NCI-H510A (cell line): ENCODE data around the gene OR6K6.

Experiments
- DNase-seq: peaks from one replicate; lab custom pipeline; 2025; lab: John Stamatoyannopoulos, UW

OR6K6 gene, protein sequence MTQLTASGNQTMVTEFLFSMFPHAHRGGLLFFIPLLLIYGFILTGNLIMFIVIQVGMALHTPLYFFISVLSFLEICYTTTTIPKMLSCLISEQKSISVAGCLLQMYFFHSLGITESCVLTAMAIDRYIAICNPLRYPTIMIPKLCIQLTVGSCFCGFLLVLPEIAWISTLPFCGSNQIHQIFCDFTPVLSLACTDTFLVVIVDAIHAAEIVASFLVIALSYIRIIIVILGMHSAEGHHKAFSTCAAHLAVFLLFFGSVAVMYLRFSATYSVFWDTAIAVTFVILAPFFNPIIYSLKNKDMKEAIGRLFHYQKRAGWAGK

GRCh38 chr1:158754420-158754819 lies at the start of gene OR6K6:
TSS of gene OR6K6 (plus strand) at chr1:158754720. CDS start at chr1:158754888, 168 bp downstream.
- DNase-seq, result no peak

DNA sequence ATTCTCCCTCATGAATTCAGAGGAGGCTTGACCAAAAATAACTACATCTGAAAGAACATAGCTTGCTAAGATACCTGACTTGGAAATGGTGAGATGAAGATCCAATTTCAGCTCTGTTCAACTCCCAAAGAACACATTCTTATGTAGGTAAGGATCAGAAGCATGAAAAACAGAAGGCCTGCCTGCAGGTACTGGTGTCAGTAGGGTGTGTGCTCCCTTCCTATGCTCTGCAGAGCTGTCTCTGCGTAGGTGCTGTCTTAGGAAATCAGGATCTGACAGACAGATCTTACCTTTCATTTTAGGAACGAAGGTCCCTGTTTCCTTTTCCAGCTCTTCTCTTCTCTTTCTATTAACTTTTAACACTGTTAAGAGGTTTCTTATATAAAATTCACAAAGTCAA lies 48.4 kb upstream of the OR6K6 start:
- no peak for DNase-seq

DNA sequence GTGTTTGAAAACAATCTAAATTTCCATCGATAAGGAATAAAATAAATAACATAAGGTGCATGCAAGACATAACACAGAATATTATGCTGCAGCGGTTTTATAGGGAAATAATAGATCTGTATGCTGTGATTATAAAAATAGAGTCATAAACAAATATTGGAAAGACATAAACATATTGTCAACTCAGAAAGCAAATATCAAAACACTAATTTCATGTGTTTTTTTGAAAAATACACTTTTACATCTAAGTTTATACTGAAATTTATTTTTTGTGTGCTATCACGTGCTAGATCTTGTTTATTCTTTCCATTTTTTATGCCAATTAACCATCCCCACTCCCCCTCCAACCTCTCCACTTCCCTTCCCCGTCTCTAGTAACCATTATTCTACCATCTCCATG lies 43.4 kb upstream of the OR6K6 start:
- DNase-seq, result no peak

DNA sequence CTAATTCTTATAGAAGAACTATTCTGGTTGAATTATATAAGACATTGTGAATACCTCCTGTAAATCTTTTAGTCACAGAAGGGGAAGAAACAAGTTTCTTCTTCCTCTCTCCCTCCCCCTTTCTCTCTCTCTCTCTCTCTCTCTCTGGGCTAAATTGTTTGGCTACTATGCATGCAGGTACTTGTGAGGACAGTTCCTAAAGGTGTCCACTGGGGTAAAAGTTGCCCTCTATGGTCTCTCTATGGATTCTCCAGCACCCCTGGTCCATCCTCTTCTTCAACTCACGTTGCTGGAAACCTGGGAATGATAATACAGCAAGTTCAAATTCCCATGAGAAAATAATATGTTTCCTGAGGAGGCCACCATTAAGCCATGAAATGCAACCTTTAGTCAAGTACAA lies 39.8 kb upstream of the OR6K6 start:
- DNase-seq, result no peak

GRCh38 chr1:158716335-158716734 lies 38.2 kb upstream of the OR6K6 start:
- DNase-seq, result no peak

- DNase-seq, result no peak
Measured at GRCh38 chr1:158717344-158717743, 37.2 kb upstream of the OR6K6 start.

DNA sequence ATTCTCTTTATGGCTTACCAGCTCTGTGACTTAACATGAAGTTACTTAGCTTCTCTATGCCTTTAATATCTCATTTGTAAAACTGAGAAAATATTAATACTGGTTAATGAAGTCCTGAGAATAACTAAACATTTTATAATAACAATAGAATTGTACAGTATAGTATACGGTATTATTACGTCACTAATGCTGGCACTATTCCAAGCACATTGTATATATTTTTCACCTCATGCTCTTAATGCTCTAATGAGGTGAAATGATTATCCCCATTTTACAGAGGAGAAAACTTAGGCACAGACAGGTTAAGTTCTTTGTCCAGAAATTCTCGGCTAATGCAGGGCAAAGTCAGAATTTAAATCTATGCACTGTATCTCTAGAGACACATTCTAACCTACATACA lies 34.9 kb upstream of the OR6K6 start:
- no peak for DNase-seq

DNA sequence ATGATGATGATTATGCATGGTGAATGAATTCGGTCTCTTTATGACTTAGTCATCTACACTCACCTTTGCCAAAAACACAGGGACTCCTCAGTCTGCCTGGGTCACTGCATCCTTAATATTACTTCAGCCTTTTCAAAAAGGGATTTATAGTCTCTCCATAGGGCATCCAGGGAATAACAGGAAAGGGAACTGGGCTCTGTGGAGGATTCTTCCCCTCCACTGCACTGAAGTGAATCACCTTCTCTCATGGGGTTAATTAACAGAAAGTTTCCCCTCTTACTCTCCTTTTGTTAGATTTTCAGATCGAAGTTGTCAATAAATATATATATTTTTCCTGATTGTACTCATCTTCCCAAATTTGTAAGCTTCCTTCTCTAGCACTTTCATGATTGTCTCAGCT lies 33.9 kb upstream of the OR6K6 start, which contains the start of gene OR6K3:
Gene OR6K3, minus strand, starts transcription at position 101 of the 400 bp plus-strand sequence. CDS start 2,605 bp downstream, outside the sequence.
- no peak for DNase-seq

DNA sequence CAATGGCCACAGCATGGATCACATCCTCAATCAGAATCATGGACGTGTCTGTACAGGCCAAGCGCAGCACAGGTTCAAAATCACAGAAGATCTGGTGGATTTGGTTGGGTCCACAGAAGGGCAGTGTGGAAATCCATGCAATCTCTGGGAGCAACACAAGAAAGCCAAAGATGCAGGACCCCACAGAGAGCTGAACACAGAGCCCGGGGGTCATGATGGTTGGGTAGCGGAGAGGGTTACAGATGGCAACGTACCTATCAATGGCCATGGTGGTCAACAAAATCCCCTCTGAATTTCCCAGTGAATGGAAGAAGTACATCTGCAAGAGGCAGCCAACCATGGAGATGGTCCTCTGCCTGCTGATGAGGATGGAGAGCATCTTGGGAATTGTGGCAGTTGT lies 30.1 kb upstream of the OR6K6 start:
- no peak for DNase-seq

GRCh38 chr1:158728510-158729225 lies 25.9 kb upstream of the OR6K6 start:
- DNase-seq, result no peak

GRCh38 chr1:158730453-158730852 lies 24.1 kb upstream of the OR6K6 start:
- no peak for DNase-seq

DNA sequence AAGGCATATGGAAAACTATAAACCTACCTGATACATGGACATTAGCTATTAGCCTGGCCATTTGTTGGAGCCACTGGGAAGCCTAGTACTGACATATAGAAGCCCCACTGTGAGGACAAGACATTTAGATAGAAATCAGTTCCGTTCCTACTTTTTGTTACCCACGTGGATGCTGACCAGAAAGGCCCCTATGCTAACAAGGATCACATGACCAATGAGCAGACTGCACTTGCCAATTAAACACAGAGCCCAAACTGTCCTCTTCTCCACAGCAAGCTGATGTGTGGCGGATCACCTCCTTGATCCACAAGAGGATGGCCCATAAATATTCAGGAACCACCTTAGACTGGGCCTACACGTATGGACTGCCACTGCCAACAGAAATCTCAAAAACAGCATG lies 22.8 kb upstream of the OR6K6 start:
- no peak for DNase-seq

DNA sequence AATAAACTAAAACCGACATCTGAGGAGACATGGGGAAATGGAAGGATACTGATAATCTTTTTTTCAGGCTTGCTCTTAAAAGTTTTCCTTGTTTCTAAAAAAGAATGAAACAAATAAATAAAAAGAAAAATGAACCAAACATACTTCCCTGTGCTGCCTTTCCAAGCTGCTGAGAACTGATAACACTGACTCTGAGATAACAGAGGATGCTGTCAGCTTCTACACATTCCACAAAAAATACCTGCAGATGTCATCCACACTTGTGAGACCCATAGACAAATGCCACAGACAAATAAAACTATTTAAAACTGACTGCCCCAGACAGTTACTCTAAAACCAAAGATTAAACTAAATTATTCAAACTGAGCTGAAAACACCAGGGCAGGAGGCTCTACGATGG lies 22.0 kb upstream of the OR6K6 start:
- DNase-seq, result no peak

- no peak for DNase-seq
Measured at GRCh38 chr1:158735848-158736247, 18.7 kb upstream of the OR6K6 start.

DNA sequence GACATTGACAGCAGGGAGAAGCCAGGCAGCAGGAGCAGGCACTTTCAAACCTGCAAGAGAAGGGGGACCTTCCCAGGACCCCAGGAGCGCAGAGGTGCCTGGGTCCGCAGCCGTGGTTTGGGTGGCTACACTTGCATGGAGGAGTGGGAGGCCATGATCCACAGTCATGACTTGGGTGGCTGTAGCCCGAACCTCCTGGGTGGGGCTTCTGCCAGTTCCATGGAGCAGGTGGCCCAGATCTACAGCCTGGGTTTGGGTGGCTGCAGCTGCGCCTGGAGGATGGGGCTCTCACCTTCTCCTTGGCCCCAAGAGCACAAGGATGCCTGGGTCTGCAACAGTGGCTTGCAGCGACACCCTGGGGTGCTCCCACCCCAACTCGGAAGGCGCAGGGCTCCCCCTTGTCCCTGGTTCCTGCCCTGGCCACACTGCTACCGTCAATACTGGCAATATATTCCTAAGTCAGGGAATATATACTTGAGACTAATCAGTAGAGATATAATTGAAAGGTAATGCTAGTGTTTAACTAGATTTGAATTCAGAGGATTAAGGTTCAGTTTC lies 2.3 kb upstream of the OR6K6 start:
- DNase-seq, result no peak

DNA sequence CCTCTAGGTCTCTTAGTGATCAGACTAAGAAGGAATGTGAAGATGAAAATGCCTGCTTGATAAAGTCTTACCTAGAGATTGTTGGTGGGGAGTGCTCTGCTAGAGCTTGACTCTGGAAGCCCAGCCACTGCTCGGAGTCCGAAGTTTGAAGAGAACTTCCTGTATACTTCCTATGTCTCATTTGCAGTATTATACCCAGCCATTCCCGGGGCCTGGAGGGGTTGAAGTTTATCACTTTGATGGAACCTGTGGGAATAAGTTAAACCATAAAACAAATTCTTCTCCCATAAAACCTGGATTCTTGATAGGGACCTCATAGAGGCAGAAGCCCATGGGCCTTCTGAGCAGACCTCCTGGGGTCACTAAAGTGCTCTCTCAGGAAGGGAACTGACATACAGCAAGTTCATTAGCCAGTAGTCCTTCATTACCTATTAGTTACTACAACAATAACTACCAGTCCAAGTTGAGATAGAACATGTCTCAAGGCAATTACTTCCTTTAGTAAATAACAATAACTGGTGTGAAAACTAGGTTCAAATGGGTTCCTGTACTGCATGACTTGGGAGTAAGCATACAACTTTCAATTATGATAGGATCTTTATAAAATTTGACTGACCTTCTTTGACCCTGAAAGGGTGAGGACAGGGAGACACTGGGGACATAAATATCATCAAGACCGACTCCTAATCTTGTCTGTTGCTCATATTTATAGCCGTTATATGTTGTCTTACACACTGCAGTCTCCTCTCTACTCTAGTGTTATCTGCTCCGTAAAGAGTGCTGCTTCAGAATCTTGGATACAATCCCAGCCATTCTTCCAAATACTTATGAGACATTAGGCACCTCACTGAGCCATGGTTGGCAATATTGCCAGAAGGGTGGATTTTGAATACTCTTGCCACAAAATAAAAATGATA lies 17.7 kb downstream of the OR6K6 start, which contains the start of gene OR6N1:
Gene OR6N1, minus strand, starts transcription at position 246 of the 917 bp plus-strand sequence. CDS start 5,513 bp downstream, outside the sequence.
- no peak for DNase-seq

GRCh38 chr1:158781104-158781503 lies 26.6 kb downstream of the OR6K6 start, which contains the start of gene OR6N2:
TSS of gene OR6N2 (minus strand) at chr1:158781204. CDS start at chr1:158777635, 3,569 bp downstream.
- DNase-seq, result no peak

- DNase-seq, result no peak
Measured at GRCh38 chr1:158793604-158794003, 39.1 kb downstream of the OR6K6 start.

- no peak for DNase-seq
Measured at GRCh38 chr1:158794247-158794646, 39.7 kb downstream of the OR6K6 start.

DNA sequence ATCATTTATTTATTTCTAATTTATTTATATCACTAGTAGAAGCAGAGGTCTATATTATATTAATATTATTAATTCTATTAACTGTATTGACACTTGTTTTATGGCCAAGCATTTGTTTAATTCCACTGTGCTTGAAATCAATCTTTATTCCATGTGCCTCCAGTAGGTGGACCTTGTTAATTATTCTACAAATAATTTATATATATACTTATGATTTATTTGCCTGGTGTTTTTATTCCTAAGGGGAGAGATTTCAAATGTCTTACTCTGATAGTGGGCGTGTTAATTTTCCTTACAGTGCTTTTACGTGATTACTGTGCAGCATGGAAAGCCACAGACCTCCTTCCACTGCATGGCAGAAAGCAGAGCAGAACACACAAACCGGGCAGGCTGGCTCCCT lies 44.0 kb downstream of the OR6K6 start:
- DNase-seq, result no peak

DNA sequence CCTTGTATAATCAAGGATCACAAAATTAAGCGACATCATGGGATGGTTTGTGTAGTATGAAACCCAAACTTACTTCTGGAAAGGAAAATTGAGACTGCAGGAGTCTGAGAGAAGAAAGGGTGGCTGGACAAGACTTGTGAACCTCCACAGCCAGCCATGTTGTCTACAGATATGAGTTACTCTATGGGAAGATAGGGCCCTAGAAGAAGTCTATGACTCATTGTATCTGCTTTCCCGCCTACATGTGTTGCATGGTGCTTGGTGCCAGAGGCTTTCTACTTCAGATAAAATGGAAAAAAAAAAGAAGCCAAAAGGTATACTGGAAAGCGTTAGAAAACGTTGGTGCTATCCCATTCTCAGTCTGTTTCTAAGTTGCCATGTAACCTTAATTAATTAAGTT lies 45.2 kb downstream of the OR6K6 start:
- no peak for DNase-seq

DNA sequence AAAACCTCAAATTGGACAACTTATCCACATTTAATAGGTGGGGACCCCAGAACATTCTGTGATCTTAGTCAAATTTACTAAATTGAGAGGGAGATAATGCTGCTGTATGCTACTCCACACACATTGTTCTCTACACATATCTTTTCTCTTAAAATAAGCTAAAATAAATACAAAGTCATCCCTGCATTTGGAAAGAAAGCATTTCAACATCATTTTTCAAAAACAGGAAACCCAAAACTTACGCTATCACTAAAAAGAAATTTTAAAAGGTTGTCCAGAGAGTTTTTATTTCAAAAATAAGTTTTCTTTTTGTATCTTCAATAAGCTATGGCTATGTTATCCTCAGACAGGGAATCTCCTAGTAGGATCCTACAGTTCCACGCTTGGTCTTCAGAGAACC lies 46.0 kb downstream of the OR6K6 start:
- DNase-seq, result no peak
